LNCaP clone FGC (cell line): Measurements from ENCODE around the gene TCHP.

Experiments used
- DNase-seq: peaks from one replicate; pipeline ENCODE4 v3.0.0-alpha.2; 2011; ENCODE audit warnings: low read depth
- H3K4me3 ChIP-seq: 2 replicates; pipeline ENCODE4 v1.5.1; 2011; ENCODE audit warnings: mild to moderate bottlenecking, low read depth, low read length, control low read depth
- TF ChIP-seq, protein P1 (sequence below): IDR thresholded peaks from 2 replicates; pipeline ENCODE4 v1.5.1; 2012; ENCODE audit warnings: mild to moderate bottlenecking; ENCODE audit not compliant: control insufficient read depth, insufficient read depth; ENCODE audit errors: extremely low read depth

The TCHP gene

DNA sequence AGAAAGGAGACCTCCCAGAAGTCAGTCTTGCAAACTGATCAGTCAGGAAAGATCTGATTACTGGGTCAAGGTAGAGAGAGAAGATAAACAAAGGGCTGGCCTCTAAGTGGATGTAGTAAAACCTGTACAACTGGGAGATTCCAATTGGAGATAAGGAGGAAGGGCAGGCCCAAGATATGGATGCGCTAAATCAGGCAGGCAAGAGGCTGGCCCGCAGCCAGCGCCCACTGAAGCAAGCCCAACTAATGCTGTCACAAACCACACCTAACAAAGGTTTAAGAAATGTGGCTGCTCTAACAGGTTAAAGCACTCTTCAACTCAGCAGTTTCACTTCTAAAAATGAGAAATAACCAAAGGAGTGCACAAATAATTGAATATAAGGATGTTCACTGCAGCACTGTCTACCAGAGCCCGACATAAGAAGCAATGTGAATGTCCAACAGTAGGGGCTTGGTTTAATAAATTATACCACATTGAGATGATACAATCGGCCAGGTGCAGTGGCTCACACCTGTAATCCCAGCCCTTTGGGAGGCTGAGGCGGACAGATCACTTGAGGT lies 24.4 kb upstream of the TCHP start:
- peak; percentile 77 for DNase-seq
- TF ChIP-seq, protein P1, sequence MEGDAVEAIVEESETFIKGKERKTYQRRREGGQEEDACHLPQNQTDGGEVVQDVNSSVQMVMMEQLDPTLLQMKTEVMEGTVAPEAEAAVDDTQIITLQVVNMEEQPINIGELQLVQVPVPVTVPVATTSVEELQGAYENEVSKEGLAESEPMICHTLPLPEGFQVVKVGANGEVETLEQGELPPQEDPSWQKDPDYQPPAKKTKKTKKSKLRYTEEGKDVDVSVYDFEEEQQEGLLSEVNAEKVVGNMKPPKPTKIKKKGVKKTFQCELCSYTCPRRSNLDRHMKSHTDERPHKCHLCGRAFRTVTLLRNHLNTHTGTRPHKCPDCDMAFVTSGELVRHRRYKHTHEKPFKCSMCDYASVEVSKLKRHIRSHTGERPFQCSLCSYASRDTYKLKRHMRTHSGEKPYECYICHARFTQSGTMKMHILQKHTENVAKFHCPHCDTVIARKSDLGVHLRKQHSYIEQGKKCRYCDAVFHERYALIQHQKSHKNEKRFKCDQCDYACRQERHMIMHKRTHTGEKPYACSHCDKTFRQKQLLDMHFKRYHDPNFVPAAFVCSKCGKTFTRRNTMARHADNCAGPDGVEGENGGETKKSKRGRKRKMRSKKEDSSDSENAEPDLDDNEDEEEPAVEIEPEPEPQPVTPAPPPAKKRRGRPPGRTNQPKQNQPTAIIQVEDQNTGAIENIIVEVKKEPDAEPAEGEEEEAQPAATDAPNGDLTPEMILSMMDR = no peak
- H3K4me3 ChIP-seq = no peak overlapping the region

DNA sequence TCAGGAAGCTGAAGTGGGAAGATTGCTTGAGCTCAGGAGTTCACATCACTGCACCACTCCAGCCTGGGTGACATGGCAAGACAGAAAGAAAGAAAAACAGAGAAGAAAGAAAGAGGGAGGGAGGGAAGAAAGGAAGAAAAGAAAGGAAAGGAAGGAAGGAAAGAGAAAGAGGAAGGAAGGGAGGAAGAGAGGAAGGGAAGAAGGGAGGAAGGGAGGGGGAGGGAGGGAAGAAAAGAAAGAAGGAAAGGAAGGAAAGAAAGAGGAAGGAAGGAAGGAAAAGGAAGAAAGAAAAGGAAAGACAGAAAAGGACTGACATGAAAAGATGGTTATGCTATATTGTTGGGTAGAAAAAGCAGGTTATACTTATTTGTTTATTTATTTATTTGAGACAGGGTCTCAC lies 23.7 kb upstream of the TCHP start:
- no peak overlapping the region for H3K4me3 ChIP-seq
- TF ChIP-seq, protein P1 = no peak
- DNase-seq = no peak

DNA sequence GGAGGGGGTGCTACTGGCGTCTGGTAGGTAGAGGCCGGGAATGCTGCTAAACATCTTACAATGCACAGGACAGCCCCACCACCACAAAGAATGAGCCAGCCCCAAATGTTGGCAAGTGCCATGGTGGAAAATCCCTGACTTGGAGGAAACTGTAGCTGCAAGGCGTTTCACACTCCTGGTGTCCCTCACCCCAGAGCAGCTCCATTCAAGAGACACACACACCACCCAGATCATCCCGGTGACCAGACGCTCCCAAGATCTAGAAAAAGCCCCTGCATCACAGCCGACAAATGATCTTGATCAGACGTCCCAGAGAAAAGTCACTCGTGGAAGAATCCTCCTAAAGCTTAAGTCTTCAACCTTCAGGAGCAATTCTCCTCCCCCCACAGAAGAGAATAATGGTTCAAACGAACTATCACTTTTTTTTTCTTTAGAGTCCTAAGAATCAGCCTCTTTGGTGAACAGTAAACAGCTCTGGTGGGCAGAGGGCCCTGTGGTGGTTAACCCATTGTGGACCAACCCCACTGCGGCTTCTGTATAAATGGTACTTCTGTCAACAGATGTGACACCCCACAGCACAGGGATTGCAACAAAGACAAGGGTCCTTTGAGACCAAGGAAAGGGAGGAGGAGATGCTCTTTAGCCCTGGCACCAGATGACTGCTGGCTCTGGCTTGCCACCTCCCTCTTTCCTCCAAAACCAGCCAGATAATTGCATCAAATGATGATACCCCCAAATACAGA lies 22.4 kb upstream of the TCHP start:
- TF ChIP-seq, protein P1 = no peak
- DNase-seq = no peak
- H3K4me3 ChIP-seq = no peak overlapping the region

DNA sequence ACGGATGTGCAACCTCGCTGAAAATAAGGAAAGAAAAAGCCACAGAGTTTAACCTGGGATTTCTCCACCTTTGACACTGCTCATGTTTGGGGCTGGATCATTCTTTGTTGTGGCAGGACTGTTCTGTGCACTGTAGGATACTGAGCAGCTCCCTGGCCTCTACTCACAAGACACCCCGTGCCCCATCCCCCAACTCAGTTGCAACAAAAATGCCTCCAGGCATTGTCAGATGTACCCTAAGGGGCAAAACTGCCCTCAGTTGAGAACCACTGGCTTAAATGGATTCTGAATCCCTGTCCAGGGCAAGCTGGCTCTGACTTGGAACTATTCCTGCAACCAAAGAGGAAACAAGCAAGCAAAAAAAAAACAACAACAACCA lies 21.8 kb upstream of the TCHP start:
- H3K4me3 ChIP-seq = no peak overlapping the region
- DNase-seq = no peak
- TF ChIP-seq, protein P1 = no peak

DNA sequence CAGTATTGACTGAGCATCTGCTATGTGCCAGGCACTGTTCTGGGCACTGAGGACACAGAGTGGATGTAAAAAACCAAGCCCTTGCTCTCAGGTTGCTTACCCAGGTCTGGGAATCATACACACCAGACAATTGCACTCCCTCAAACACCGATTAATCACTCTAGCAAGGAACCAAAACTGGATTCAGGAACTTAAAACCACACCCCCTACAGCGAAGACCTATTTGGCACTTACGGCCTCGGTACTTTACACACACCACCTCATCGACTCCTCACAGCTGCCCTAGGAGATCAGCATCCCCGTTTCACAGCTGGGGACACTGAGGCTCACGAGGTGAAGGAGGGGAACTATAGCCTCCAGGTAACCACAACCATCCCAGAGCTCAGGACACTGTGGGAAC lies 21.3 kb upstream of the TCHP start:
- TF ChIP-seq, protein P1 = no peak
- DNase-seq = no peak
- H3K4me3 ChIP-seq = peak overlapping the region; percentile 67; the same call in 1 of the 2 replicates

DNA sequence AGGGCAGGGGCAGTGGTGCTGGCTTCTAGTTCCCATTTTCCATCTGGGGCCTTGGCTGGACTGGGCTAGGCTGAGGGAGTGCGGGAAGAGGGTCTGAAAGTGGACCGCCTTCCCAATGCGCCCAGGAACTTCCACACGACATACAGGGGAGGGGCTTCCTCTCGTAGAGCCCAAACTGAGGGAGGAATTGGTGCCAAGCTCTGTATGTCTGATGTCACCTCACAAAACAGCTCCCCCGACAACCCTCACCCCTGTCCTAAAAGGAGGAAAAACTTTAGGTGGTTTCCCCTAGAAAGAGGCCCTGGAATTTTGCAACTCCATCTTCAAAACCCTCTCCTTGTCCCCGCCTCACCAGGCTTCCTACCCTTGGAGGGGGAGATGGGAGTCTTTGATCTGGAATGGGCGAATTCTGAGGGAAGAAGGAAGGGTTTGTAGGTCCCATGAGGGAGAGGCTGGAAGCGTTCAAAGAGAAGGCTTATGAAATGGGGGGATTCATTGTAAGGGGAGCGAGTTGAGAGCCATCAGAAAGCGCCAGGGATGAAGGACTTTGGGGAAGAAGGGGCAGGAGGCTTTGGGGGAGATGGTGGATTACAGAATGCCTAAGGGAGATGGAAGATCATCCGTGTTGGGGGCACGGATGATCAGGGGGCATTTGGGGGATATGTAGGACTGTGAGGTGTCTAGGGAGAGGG lies 20.6 kb upstream of the TCHP start:
- no peak for DNase-seq
- TF ChIP-seq, protein P1 = no peak
- peak overlapping the region; percentile 67 for H3K4me3 ChIP-seq
